ENCODE results near the gene SLC32A1.

GRCh38 chr20:38697306-38697705, 27.0 kb upstream of the SLC32A1 start:
- TF ChIP-seq CTCF (IDR thresholded peaks at IDR 0.05 in 2 of 3, conservative IDR thresholded peaks at IDR 0.05 in 1 of 3; ENCODE audit: borderline replicate concordance in 1 of 3, insufficient read depth in 1 of 3, low read depth in 2 of 3, low read length in 2 of 3) (no peak), POLR2A (IDR thresholded peaks at IDR 0.05; ENCODE audit: borderline replicate concordance, extremely low read depth, insufficient read depth, insufficient read length) (no peak), FOSL1 (IDR thresholded peaks at IDR 0.05; ENCODE audit: low read depth) (no peak), MAX (IDR thresholded peaks at IDR 0.05) (no peak), POLR2AphosphoS5 (IDR thresholded peaks at IDR 0.05; ENCODE audit: low read depth, low read length) (no peak), JUND (IDR thresholded peaks at IDR 0.05) (no peak), EZH2phosphoT487 (IDR thresholded peaks at IDR 0.05; ENCODE audit: borderline replicate concordance) (no peak), ZFX (IDR thresholded peaks at IDR 0.05) (no peak), EZH2 (IDR thresholded peaks at IDR 0.05) (no peak), CEBPB (IDR thresholded peaks at IDR 0.05; ENCODE audit: low read depth) (no peak), ATF3 (IDR thresholded peaks at IDR 0.05) (no peak), ZNF274 (IDR thresholded peaks at IDR 0.05; ENCODE audit: low read depth, low read length) (no peak), SP1 (IDR thresholded peaks at IDR 0.05; ENCODE audit: low read depth) (no peak)
